ENCODE data around the gene SEMA5B. TPM values are rescaled to one million over a fixed set of nuclear protein-coding genes. Genes with fewer than 3 reads are reported as not detected.

SEMA5B gene
- total RNA-seq, 3 donors from 2014 or later, result 0.15 to 0.33 (median 0.32) TPM

DNA sequence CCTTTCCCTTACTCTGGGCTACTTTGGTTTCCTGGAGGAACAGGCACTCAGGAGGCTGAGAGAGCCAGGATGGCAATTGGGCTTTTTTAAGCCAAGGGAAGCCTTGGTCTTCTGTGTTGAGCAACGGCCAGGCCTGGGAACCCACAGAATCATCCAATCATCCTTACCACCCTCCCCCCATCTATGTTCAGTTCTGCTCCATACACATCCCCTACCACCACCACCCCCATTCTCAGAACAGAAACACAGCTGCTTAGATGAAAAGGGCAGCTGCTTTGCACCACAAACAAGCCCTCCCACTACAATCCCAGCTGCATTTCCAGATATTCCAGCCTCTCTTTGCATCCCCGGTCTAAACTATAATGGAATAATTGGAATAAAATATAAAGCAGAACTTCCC lies 21.0 kb downstream of the SEMA5B start:
- Histone ChIP-seq H3K27me3 (no peaks in the 10 kb centered on the region), H3K27ac (no peak overlapping the region), H3K4me3 (no peak overlapping the region), H3K9me3 (no peaks in the 10 kb centered on the region), H3K36me3 (no peaks in the 10 kb centered on the region), H3K4me1 (no peaks in the 10 kb centered on the region)
- no peak for TF ChIP-seq POLR2AphosphoS5 (IDR thresholded peaks at IDR 0.05)
- TF ChIP-seq, protein P1, sequence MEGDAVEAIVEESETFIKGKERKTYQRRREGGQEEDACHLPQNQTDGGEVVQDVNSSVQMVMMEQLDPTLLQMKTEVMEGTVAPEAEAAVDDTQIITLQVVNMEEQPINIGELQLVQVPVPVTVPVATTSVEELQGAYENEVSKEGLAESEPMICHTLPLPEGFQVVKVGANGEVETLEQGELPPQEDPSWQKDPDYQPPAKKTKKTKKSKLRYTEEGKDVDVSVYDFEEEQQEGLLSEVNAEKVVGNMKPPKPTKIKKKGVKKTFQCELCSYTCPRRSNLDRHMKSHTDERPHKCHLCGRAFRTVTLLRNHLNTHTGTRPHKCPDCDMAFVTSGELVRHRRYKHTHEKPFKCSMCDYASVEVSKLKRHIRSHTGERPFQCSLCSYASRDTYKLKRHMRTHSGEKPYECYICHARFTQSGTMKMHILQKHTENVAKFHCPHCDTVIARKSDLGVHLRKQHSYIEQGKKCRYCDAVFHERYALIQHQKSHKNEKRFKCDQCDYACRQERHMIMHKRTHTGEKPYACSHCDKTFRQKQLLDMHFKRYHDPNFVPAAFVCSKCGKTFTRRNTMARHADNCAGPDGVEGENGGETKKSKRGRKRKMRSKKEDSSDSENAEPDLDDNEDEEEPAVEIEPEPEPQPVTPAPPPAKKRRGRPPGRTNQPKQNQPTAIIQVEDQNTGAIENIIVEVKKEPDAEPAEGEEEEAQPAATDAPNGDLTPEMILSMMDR (IDR thresholded peaks at IDR 0.05), result no peak
- TF ChIP-seq POLR2A (IDR thresholded peaks at IDR 0.05), result no peak
- intact Hi-C loops (cut with DNase I; ENCODE audit: low total_unique reads), result no loop called here
- DNase-seq (ENCODE audit: low spot score in 2 of 2), result no peak

DNA sequence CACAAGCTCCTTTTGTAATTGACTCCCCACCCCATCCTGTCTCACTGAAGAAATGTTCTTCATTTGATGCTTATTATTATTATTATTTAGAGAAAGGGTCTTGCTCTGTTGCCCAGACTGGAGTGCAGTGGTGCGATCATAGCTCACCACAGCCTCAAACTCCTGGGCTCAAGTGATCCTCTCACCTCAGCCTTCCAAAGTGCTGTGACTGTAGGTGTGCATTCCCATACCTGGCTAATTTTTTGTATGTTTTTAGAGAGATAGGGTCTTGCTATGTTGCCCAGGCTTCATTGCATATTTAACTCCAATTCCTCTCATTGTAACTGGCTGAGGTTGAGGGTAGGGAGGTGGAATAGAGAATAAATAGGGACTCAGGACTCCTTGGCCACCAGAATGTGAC lies 22.3 kb downstream of the SEMA5B start:
- intact Hi-C loops (cut with DNase I; ENCODE audit: low total_unique reads), result no loop called here
- Histone ChIP-seq H3K4me3 (no peak overlapping the region), H3K4me1 (no peaks in the 10 kb centered on the region), H3K36me3 (no peaks in the 10 kb centered on the region), H3K27me3 (no peaks in the 10 kb centered on the region), H3K27ac (no peak overlapping the region), H3K9me3 (no peaks in the 10 kb centered on the region)
- TF ChIP-seq POLR2A (IDR thresholded peaks at IDR 0.05), result no peak
- TF ChIP-seq, protein P1 (IDR thresholded peaks at IDR 0.05), result no peak
- no peak for TF ChIP-seq POLR2AphosphoS5 (IDR thresholded peaks at IDR 0.05)
- DNase-seq (ENCODE audit: low spot score in 2 of 2), result no peak

DNA sequence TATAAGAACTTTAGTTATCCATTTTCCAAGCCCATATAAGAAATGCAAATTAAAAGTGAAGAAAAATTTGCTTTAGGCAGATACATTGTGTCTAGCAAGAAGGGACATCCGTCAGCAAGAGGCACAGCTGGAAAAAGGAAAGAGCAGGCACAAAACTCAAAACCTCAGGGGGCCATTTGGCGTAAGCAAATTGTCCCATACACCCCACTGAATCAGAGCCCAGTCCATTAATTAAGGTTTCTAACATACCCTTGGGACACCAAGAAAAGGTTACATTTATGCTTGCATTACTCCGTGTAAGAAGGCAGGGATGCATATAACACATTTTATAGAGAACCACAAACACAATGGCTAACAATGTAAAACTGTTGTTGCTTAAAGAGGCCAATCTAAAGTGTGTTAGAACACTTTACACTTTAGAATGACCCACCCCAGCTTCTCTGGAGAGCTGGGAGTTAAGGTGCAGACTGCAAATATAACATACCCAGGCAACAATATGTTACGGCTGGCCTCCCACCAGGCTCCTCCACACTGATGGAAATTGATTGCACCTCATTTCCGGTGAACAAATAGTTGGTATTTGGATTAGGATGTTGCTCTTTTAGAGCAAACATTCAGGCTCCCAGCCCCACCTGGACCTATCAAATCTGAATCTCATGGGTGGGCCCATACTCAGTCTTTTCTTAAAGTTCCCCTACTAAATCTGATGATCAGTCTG lies 23.2 kb downstream of the SEMA5B start:
- intact Hi-C loops (cut with DNase I; ENCODE audit: low total_unique reads), result no loop called here
- H3K4me3 ChIP-seq, result no peak overlapping the region
- no peaks in the 10 kb centered on the region for H3K9me3 ChIP-seq
- no peak for DNase-seq (ENCODE audit: low spot score in 2 of 2)
- H3K27me3 ChIP-seq, result no peaks in the 10 kb centered on the region
- no peak overlapping the region for H3K27ac ChIP-seq
- TF ChIP-seq POLR2A (IDR thresholded peaks at IDR 0.05) (no peak), POLR2AphosphoS5 (IDR thresholded peaks at IDR 0.05) (no peak)
- TF ChIP-seq, protein P1 (IDR thresholded peaks at IDR 0.05), result no peak
- no peaks in the 10 kb centered on the region for H3K36me3 ChIP-seq
- H3K4me1 ChIP-seq, result no peaks in the 10 kb centered on the region

DNA sequence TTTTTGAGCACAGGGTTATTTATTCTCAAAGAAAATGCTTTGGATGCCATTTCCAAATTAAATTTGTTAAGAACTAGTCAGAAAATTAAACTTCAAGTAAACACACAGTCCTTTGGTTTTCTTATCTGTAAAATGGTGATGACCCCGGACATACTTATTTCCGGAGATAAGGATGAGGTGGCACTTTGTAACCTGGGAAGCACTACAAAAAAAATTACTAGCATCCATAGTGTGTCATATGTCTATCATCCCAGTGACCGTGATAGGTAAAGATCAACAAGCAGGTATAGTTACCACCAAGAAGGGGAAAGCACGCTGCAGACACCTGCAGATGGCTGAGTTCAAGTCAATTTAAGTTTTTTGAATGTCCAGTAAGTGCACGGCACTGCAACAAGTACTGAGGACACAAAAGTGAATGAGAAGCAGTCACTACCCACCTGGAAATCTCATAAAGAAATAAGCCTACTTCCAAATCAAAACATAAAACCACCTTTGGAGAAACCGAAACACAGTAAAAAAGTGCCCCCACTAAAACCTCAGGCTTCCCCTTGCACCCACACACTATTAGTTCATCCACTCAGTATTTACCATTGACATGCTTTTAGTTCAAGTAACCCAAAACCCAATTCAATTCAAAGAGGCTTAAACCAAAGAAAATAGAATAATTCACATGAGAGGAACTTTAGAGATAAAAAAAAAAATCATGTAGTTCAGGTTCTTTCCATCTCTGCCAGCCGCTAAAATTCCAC lies 24.6 kb downstream of the SEMA5B start:
- intact Hi-C loops (cut with DNase I; ENCODE audit: low total_unique reads), result no loop called here

More for the DNA sequence above, 24.6 kb downstream of the SEMA5B start:
- H3K4me3 ChIP-seq, result no peak overlapping the region
- H3K27ac ChIP-seq, result no peak overlapping the region
- no peak for DNase-seq (ENCODE audit: low spot score in 2 of 2)
- H3K36me3 ChIP-seq, result no peaks in the 10 kb centered on the region
- no peaks in the 10 kb centered on the region for H3K27me3 ChIP-seq
- no peaks in the 10 kb centered on the region for H3K9me3 ChIP-seq
- no peak for TF ChIP-seq POLR2A (IDR thresholded peaks at IDR 0.05)
- TF ChIP-seq, protein P1 (IDR thresholded peaks at IDR 0.05), result no peak
- no peak for TF ChIP-seq POLR2AphosphoS5 (IDR thresholded peaks at IDR 0.05)
- no peaks in the 10 kb centered on the region for H3K4me1 ChIP-seq

All from breast epithelium (tissue), 4 donors.